Measurements from ENCODE around the gene RSKR.

The RSKR gene

GRCh38 chr17:28657756-28658155 lies 43.8 kb upstream of the RSKR start:
- TF ChIP-seq, protein P1, sequence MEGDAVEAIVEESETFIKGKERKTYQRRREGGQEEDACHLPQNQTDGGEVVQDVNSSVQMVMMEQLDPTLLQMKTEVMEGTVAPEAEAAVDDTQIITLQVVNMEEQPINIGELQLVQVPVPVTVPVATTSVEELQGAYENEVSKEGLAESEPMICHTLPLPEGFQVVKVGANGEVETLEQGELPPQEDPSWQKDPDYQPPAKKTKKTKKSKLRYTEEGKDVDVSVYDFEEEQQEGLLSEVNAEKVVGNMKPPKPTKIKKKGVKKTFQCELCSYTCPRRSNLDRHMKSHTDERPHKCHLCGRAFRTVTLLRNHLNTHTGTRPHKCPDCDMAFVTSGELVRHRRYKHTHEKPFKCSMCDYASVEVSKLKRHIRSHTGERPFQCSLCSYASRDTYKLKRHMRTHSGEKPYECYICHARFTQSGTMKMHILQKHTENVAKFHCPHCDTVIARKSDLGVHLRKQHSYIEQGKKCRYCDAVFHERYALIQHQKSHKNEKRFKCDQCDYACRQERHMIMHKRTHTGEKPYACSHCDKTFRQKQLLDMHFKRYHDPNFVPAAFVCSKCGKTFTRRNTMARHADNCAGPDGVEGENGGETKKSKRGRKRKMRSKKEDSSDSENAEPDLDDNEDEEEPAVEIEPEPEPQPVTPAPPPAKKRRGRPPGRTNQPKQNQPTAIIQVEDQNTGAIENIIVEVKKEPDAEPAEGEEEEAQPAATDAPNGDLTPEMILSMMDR (IDR thresholded peaks at IDR 0.05; ENCODE audit: poor library complexity, severe bottlenecking), result no peak
- peaks cover 24% of the 10 kb centered on the region for H3K36me3 ChIP-seq (ENCODE audit: low read depth)
- no peak overlapping the region for H3K4me3 ChIP-seq (ENCODE audit: severe bottlenecking)
- no peak overlapping the region for H3K27ac ChIP-seq (ENCODE audit: poor library complexity, severe bottlenecking)
- no peaks in the 10 kb centered on the region for H3K27me3 ChIP-seq (ENCODE audit: insufficient read depth, poor library complexity, severe bottlenecking)
- no peaks in the 10 kb centered on the region for H3K9me3 ChIP-seq (ENCODE audit: severe bottlenecking)
- H3K4me1 ChIP-seq (ENCODE audit: insufficient read depth, poor library complexity, severe bottlenecking), result peaks cover under 1% of the 10 kb centered on the region
- ATAC-seq (ENCODE audit: low read depth) (no peak), DNase-seq (ENCODE audit: low spot score) (no peak)

GRCh38 chr17:28655160-28655559 lies 41.2 kb upstream of the RSKR start:
- TF ChIP-seq, protein P1 (IDR thresholded peaks at IDR 0.05; ENCODE audit: poor library complexity, severe bottlenecking), result no peak
- peaks cover 47% of the 10 kb centered on the region for H3K36me3 ChIP-seq (ENCODE audit: low read depth)
- no peak for ATAC-seq (ENCODE audit: low read depth)

GRCh38 chr17:28648698-28649097 lies 34.7 kb upstream of the RSKR start:
- ATAC-seq (ENCODE audit: low read depth) (no peak), DNase-seq (ENCODE audit: low spot score) (no peak)
- TF ChIP-seq, protein P1 (IDR thresholded peaks at IDR 0.05; ENCODE audit: poor library complexity, severe bottlenecking), result no peak
- H3K4me3 ChIP-seq (ENCODE audit: severe bottlenecking), result no peak overlapping the region
- no peak overlapping the region for H3K27ac ChIP-seq (ENCODE audit: poor library complexity, severe bottlenecking)
- H3K4me1 ChIP-seq (ENCODE audit: insufficient read depth, poor library complexity, severe bottlenecking), result peaks cover 6% of the 10 kb centered on the region
- H3K36me3 ChIP-seq (ENCODE audit: low read depth), result peaks cover 37% of the 10 kb centered on the region
- H3K27me3 ChIP-seq (ENCODE audit: insufficient read depth, poor library complexity, severe bottlenecking), result no peaks in the 10 kb centered on the region
- no peaks in the 10 kb centered on the region for H3K9me3 ChIP-seq (ENCODE audit: severe bottlenecking)

More at GRCh38 chr17:28655160-28655559, 41.2 kb upstream of the RSKR start:
- no peak for DNase-seq (ENCODE audit: low spot score)
- Histone ChIP-seq H3K27me3 (ENCODE audit: insufficient read depth, poor library complexity, severe bottlenecking) (no peaks in the 10 kb centered on the region), H3K4me3 (ENCODE audit: severe bottlenecking) (no peak overlapping the region), H3K9me3 (ENCODE audit: severe bottlenecking) (no peaks in the 10 kb centered on the region), H3K27ac (ENCODE audit: poor library complexity, severe bottlenecking) (no peak overlapping the region), H3K4me1 (ENCODE audit: insufficient read depth, poor library complexity, severe bottlenecking) (no peaks in the 10 kb centered on the region)

GRCh38 chr17:28646039-28646754 lies 32.2 kb upstream of the RSKR start:
- ATAC-seq (ENCODE audit: low read depth), result no peak
- H3K27ac ChIP-seq (ENCODE audit: poor library complexity, severe bottlenecking), result peak overlapping the region; percentile 48
- peaks cover 46% of the 10 kb centered on the region for H3K36me3 ChIP-seq (ENCODE audit: low read depth)
- TF ChIP-seq, protein P1 (IDR thresholded peaks at IDR 0.05; ENCODE audit: poor library complexity, severe bottlenecking), result no peak
- H3K27me3 ChIP-seq (ENCODE audit: insufficient read depth, poor library complexity, severe bottlenecking), result no peaks in the 10 kb centered on the region
- DNase-seq (ENCODE audit: low spot score), result no peak
- H3K9me3 ChIP-seq (ENCODE audit: severe bottlenecking), result no peaks in the 10 kb centered on the region
- H3K4me1 ChIP-seq (ENCODE audit: insufficient read depth, poor library complexity, severe bottlenecking), result peaks cover 8% of the 10 kb centered on the region
- peak overlapping the region; percentile 39 for H3K4me3 ChIP-seq (ENCODE audit: severe bottlenecking)

DNA sequence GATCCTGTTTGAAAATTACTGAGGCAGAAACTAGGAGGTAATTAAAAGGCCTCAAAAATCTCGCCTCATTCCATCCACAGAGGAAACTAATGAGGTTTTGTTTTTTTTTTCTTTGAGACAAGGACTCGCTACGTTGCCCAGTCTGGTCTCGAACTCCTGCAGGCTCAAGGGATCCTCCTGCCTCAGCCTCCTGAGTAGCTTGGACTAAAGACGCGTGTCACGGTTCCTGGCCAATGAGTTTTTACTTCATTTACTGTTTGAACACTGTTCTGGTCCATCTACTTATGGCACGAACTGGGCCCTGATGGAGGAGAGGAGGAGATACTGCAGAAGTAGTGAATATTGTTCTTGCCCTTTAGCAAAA lies 31.6 kb upstream of the RSKR start:
- H3K9me3 ChIP-seq (ENCODE audit: severe bottlenecking), result no peaks in the 10 kb centered on the region
- peaks cover 8% of the 10 kb centered on the region for H3K4me1 ChIP-seq (ENCODE audit: insufficient read depth, poor library complexity, severe bottlenecking)
- TF ChIP-seq, protein P1 (IDR thresholded peaks at IDR 0.05; ENCODE audit: poor library complexity, severe bottlenecking), result no peak
- DNase-seq (ENCODE audit: low spot score) (no peak), ATAC-seq (ENCODE audit: low read depth) (no peak)
- peak overlapping the region; percentile 48 for H3K27ac ChIP-seq (ENCODE audit: poor library complexity, severe bottlenecking)
- H3K4me3 ChIP-seq (ENCODE audit: severe bottlenecking), result peak overlapping the region; percentile 39
- no peaks in the 10 kb centered on the region for H3K27me3 ChIP-seq (ENCODE audit: insufficient read depth, poor library complexity, severe bottlenecking)
- H3K36me3 ChIP-seq (ENCODE audit: low read depth), result peaks cover 47% of the 10 kb centered on the region

All from RWPE2 (cell line).